H1 (cell line): ENCODE measurements around the gene CNKSR2. TPM values are rescaled to one million over a fixed set of nuclear protein-coding genes. Genes with fewer than 3 reads are reported as not detected.

Source experiments
- CTCF ChIA-PET: fragments of 300-600 bp; sonication (Branson Sonifier 250); formaldehyde crosslinking; loops from one replicate; lab custom pipeline; 2021; ENCODE audit not compliant: partially characterized antibody; lab: Charles Lee
- POLR2A ChIA-PET: fragments of 300-600 bp; sonication (Branson Sonifier 250); formaldehyde crosslinking; loops from one replicate; lab custom pipeline; 2021; ENCODE audit warnings: inconsistent platforms; ENCODE audit not compliant: partially characterized antibody; lab: Charles Lee
- DNase-seq, 2 experiments: peaks; one replicate each; pipeline versions ENCODE4 v3.0.0 to v3.0.0-alpha.2; 2010 to 2022; ENCODE audit warnings: low spot score in 2 of 2, low read depth in 1 of 2, mixed read lengths in 1 of 2
- FAIRE-seq: peaks from 2 replicates; lab custom pipeline; 2011; peaks lifted over from hg19 to GRCh38; lab: Jason Lieb, UNC
- H2AFZ ChIP-seq: 2 replicates; pipeline ENCODE4 v1.8.1; 2012; ENCODE audit warnings: low read length, inconsistent platforms
- H2AK5ac ChIP-seq: 2 replicates; pipeline ENCODE4 v1.6.1; 2013; ENCODE audit warnings: low read depth, low read length
- H2BK120ac ChIP-seq: replicated peaks from 2 replicates; pipeline ENCODE3; 2013; ENCODE audit warnings: low read depth, low read length, inconsistent platforms
- H2BK12ac ChIP-seq: 2 replicates; pipeline ENCODE4 v1.6.1; 2013; ENCODE audit warnings: low read depth, low read length
- H2BK15ac ChIP-seq: 2 replicates; pipeline ENCODE4 v1.6.1; 2013; ENCODE audit warnings: low read length
- H2BK20ac ChIP-seq: 2 replicates; pipeline ENCODE4 v1.6.1; 2013; ENCODE audit warnings: low read length
- H2BK5ac ChIP-seq: 2 replicates; pipeline ENCODE4 v1.6.1; 2013; ENCODE audit warnings: low read depth, low read length
- H3K14ac ChIP-seq: 2 replicates; pipeline ENCODE4 v1.6.1; 2013; ENCODE audit warnings: inconsistent platforms; ENCODE audit not compliant: insufficient read length
- H3K18ac ChIP-seq: 2 replicates; pipeline ENCODE4 v1.6.1; 2013; ENCODE audit warnings: low read length; ENCODE audit errors: extremely low read depth
- H3K23ac ChIP-seq: 2 replicates; pipeline ENCODE4 v1.6.1; 2013; ENCODE audit warnings: inconsistent platforms; ENCODE audit not compliant: insufficient read length
- H3K23me2 ChIP-seq: 2 replicates; pipeline ENCODE4 v1.6.1; 2013; ENCODE audit warnings: low read depth, low read length
- H3K27ac ChIP-seq: 2 replicates; pipeline ENCODE4 v1.6.1; 2011; ENCODE audit warnings: low read depth, low read length, inconsistent platforms
- H3K27me3 ChIP-seq, 4 experiments: replicated peaks in 1 of 4; 1 replicate in 1 of 4; 2 replicates in 3 of 4; pipeline versions ENCODE4 v1.6.1 to v1.8.1; 2011 to 2013; ENCODE audit warnings: low read length in 3 of 4, mild to moderate bottlenecking in 3 of 4, inconsistent platforms in 2 of 4, mixed read lengths in 2 of 4, moderate library complexity in 1 of 4; ENCODE audit not compliant: control insufficient read depth in 3 of 4, insufficient read depth in 3 of 4; ENCODE audit errors: extremely low read depth in 1 of 4
- H3K36me3 ChIP-seq, 4 experiments: 2 replicates each; pipeline versions ENCODE4 v1.6.1 to v1.8.1; 2011 to 2013; ENCODE audit warnings: mild to moderate bottlenecking in 4 of 4, low read length in 3 of 4, moderate library complexity in 2 of 4, control low read depth in 1 of 4, inconsistent platforms in 1 of 4; ENCODE audit not compliant: insufficient read depth in 4 of 4, control insufficient read depth in 2 of 4
- H3K4ac ChIP-seq: replicated peaks from 2 replicates; pipeline ENCODE3; 2013; ENCODE audit warnings: low read length, low read depth, mixed read lengths, inconsistent platforms; ENCODE audit not compliant: insufficient read length
- H3K4me1 ChIP-seq, 4 experiments: replicated peaks in 1 of 4; 1 replicate in 1 of 4; 2 replicates in 3 of 4; pipeline versions ENCODE4 v1.6.1 to v1.8.1; 2011 to 2013; ENCODE audit warnings: low read length in 3 of 4, inconsistent platforms in 2 of 4, mixed read lengths in 1 of 4; ENCODE audit not compliant: insufficient read depth in 4 of 4, control insufficient read depth in 3 of 4
- H3K4me2 ChIP-seq, 2 experiments: 2 replicates each; pipeline versions ENCODE4 v1.6.1 to v1.8.1; 2011 to 2013; ENCODE audit warnings: low read depth in 2 of 2, low read length in 2 of 2, control low read depth in 1 of 2, inconsistent platforms in 1 of 2, mild to moderate bottlenecking in 1 of 2; ENCODE audit not compliant: insufficient read depth in 1 of 2
- H3K4me3 ChIP-seq, 4 experiments: fragments of 200-600, 300-600 bp in 1 of 4; sonication (generic), shearing (Covaris generic), sonication (Bioruptor Twin) in 1 of 4; 2 replicates each; pipeline versions ENCODE4 v1.5.1 to v1.8.1; 2011 to 2016; ENCODE audit warnings: low read length in 4 of 4, low read depth in 3 of 4, control low read depth in 2 of 4, inconsistent platforms in 2 of 4, mild to moderate bottlenecking in 2 of 4, mixed read lengths in 1 of 4, moderate library complexity in 1 of 4; ENCODE audit not compliant: insufficient read depth in 2 of 4; ENCODE audit errors: extremely low read depth in 1 of 4
- H3K56ac ChIP-seq: replicated peaks from 2 replicates; pipeline ENCODE3; 2013; ENCODE audit warnings: low read depth, mild to moderate bottlenecking, mixed read lengths, low read length, inconsistent platforms; ENCODE audit not compliant: insufficient read length
- H3K79me1 ChIP-seq: 2 replicates; pipeline ENCODE4 v1.6.1; 2013; ENCODE audit warnings: low read depth, low read length, control low read depth
- H3K79me2 ChIP-seq, 2 experiments: 2 replicates each; pipeline versions ENCODE4 v1.6.1 to v1.8.1; 2012 to 2013; ENCODE audit warnings: low read length in 2 of 2, mild to moderate bottlenecking in 2 of 2, inconsistent platforms in 1 of 2; ENCODE audit not compliant: insufficient read depth in 2 of 2, control insufficient read depth in 1 of 2
- H3K9ac ChIP-seq, 4 experiments: replicated peaks in 1 of 4; 1 replicate in 1 of 4; 2 replicates in 3 of 4; pipeline versions ENCODE4 v1.6.1 to v1.8.1; 2011 to 2013; ENCODE audit warnings: low read depth in 3 of 4, low read length in 3 of 4, control low read depth in 2 of 4, mild to moderate bottlenecking in 2 of 4, moderate library complexity in 2 of 4, inconsistent platforms in 1 of 4; ENCODE audit errors: extremely low read depth in 1 of 4
- H3K9me3 ChIP-seq, 2 experiments: 2 replicates each; pipeline versions ENCODE4 v1.6.1 to v1.8.1; 2012 to 2013; ENCODE audit warnings: mild to moderate bottlenecking in 2 of 2, moderate library complexity in 2 of 2, control low read depth in 1 of 2, inconsistent platforms in 1 of 2, low read depth in 1 of 2, low read length in 1 of 2, mixed read lengths in 1 of 2; ENCODE audit not compliant: insufficient read depth in 2 of 2
- H4K20me1 ChIP-seq, 2 experiments: replicated peaks in 1 of 2; 2 replicates each; pipeline versions ENCODE3 to v1.8.1; 2011 to 2013; ENCODE audit warnings: inconsistent platforms in 2 of 2, low read length in 2 of 2, mild to moderate bottlenecking in 1 of 2; ENCODE audit not compliant: insufficient read depth in 2 of 2, control insufficient read depth in 1 of 2
- H4K5ac ChIP-seq: 2 replicates; pipeline ENCODE4 v1.6.1; 2013; ENCODE audit warnings: low read length, low read depth, mixed read lengths, inconsistent platforms; ENCODE audit not compliant: insufficient read length
- H4K8ac ChIP-seq: 2 replicates; pipeline ENCODE4 v1.8.0; 2013; ENCODE audit warnings: mild to moderate bottlenecking, moderate library complexity, low read length, inconsistent platforms; ENCODE audit not compliant: insufficient read depth; ENCODE audit errors: extremely low read depth
- H4K91ac ChIP-seq: replicated peaks from 2 replicates; pipeline ENCODE3; 2013; ENCODE audit warnings: low read length, mixed read lengths, inconsistent platforms; ENCODE audit not compliant: insufficient read length
- BRCA1 ChIP-seq: IDR thresholded peaks from 2 replicates; pipeline ENCODE4 v1.6.1; 2012; ENCODE audit warnings: low read depth, low read length, improper control_type of control experiment
- CBX5 ChIP-seq: fragments of 300-800, 300-1000 bp; sonication (generic); IDR thresholded peaks from 2 replicates; pipeline ENCODE4 v1.7.1; 2016; ENCODE audit warnings: antibody characterized with exemption, low read length, low read depth
- CEBPB ChIP-seq: IDR thresholded peaks from 2 replicates; pipeline ENCODE4 v1.6.1; 2012; ENCODE audit warnings: low read depth, low read length
- CHD1 ChIP-seq: IDR thresholded peaks from 2 replicates; pipeline ENCODE4 v1.6.1; 2012; ENCODE audit warnings: low read depth, low read length, improper control_type of control experiment
- EZH2 ChIP-seq: fragments of 200-600 bp; sonication (generic); IDR thresholded peaks from 2 replicates; pipeline ENCODE4 v1.7.1; 2012; ENCODE audit warnings: low read depth, mild to moderate bottlenecking, moderate library complexity, low read length, inconsistent platforms; ENCODE audit not compliant: severe bottlenecking
- HDAC2 ChIP-seq, 2 experiments: fragments of 300-600 bp in 1 of 2; sonication (generic) in 1 of 2; IDR thresholded peaks; 2 replicates each; pipeline ENCODE4 v1.6.1; 2011 to 2012; ENCODE audit warnings: low read depth in 2 of 2, low read length in 2 of 2, mild to moderate bottlenecking in 2 of 2, moderate library complexity in 2 of 2, borderline replicate concordance in 1 of 2, inconsistent platforms in 1 of 2
- KDM1A ChIP-seq: fragments of 200-600, 300-600 bp; sonication (generic); IDR thresholded peaks from 2 replicates; pipeline ENCODE4 v1.7.1; 2016; ENCODE audit warnings: mild to moderate bottlenecking, low read length, borderline replicate concordance
- KDM4A ChIP-seq: IDR thresholded peaks from one replicate; pipeline ENCODE4 v1.7.1; 2012; ENCODE audit warnings: low read depth, mild to moderate bottlenecking, moderate library complexity, low read length, inconsistent platforms; ENCODE audit not compliant: severe bottlenecking
- KDM5A ChIP-seq: fragments of 200-600 bp; IDR thresholded peaks from 2 replicates; pipeline ENCODE4 v1.7.1; 2012; ENCODE audit warnings: mild to moderate bottlenecking, low read length, inconsistent platforms, mixed read lengths
- MAFK ChIP-seq: IDR thresholded peaks from 2 replicates; pipeline ENCODE4 v1.6.1; 2012; ENCODE audit warnings: low read depth, mild to moderate bottlenecking, improper control_type of control experiment, low read length
- POLR2A ChIP-seq, 2 experiments: IDR thresholded peaks; 1 replicate in 1 of 2; 2 replicates in 1 of 2; pipeline ENCODE4 v1.6.1; 2011; ENCODE audit warnings: low read depth in 2 of 2, low read length in 2 of 2, mild to moderate bottlenecking in 2 of 2; ENCODE audit errors: control extremely low read depth in 1 of 2
- SP2 ChIP-seq: IDR thresholded peaks from 2 replicates; pipeline ENCODE4 v1.6.1; 2012; ENCODE audit warnings: mild to moderate bottlenecking, low read length, inconsistent platforms
- TAF7 ChIP-seq: optimal IDR thresholded peaks from 2 replicates; pipeline ENCODE3; 2011; ENCODE audit warnings: low read depth, mild to moderate bottlenecking, inconsistent platforms, low read length, moderate library complexity, borderline replicate concordance
- TBP ChIP-seq: IDR thresholded peaks from 2 replicates; pipeline ENCODE4 v1.6.1; 2011; ENCODE audit warnings: low read depth, low read length, improper control_type of control experiment
- WGBS, 2 experiments: shearing (Covaris generic) in 1 of 2; methylation state at CpG; one replicate each; pipeline versions ENCODE4 v1.1.6 to v1.1.7; 2013 to 2015; ENCODE audit warnings: low lambda C conversion rate in 2 of 2, mixed read lengths in 2 of 2, inconsistent platforms in 1 of 2, low coverage in 1 of 2, missing lambda C conversion rate in 1 of 2; ENCODE audit not compliant: insufficient replicate concordance in 2 of 2, insufficient coverage in 1 of 2, insufficient read length in 1 of 2; ENCODE audit errors: extremely low coverage in 1 of 2, missing lambda C conversion rate in 1 of 2; 5-methylcytosine and 5-hydroxymethylcytosine counted together
- polyA plus RNA-seq, 7 experiments: library from polyadenylated mRNA; depleted of rRNA in 3 of 7; stranded (reverse) in 5 of 7; unstranded in 2 of 7; fragments of >200 nt in 5 of 7; fragments of 200-250 nt in 2 of 7; gene quantifications; 1 replicate in 5 of 7; 2 replicates in 1 of 7; 4 replicates in 1 of 7; pipeline versions ENCODE4 v1.2.1 to v1.2.3, GENCODE V29; 2011 to 2013; ENCODE audit warnings: missing spikeins in 2 of 7, mixed read lengths in 2 of 7
- total RNA-seq: library from RNA; stranded (reverse); fragmentation: NEBNext Ultra II Directional; extraction: Animal tissue kit (Norgen Biotek cat#: 25700); gene quantifications from 2 replicates; pipeline ENCODE4 v1.2.1, GENCODE V29; 2021

Gene CNKSR2
- total and polyA plus RNA-seq, 2 of the 8 experiments (the other 6 are each of a cell fraction or from before 2014, with no cell fraction given): 5.5 to 16.3 TPM

- Histone ChIP-seq H2BK5ac (no peak overlapping the region), H2BK12ac (no peak overlapping the region), H4K8ac (no peak overlapping the region), H3K23ac (no peak overlapping the region), H3K79me2 (no peaks in the 10 kb centered on the region), H3K14ac (no peak overlapping the region), H4K20me1 (no peaks in the 10 kb centered on the region), H3K36me3 (no peaks in the 10 kb centered on the region; a peak in 1 of 8 replicates), H4K5ac (no peak overlapping the region), H3K4me1 (0 out of 7 replicates have a peak, but pooled peaks cover 0 to 2% (median 0%) of the 10 kb centered on the region in 4 experiments), H3K27me3 (no peaks in the 10 kb centered on the region), H3K23me2 (no peaks in the 10 kb centered on the region), H2BK20ac (no peak overlapping the region), H3K56ac (no peak overlapping the region), H2AK5ac (no peak overlapping the region), H3K18ac (no peak overlapping the region), H3K9ac (no peak overlapping the region), H3K79me1 (no peaks in the 10 kb centered on the region), H4K91ac (no peak overlapping the region), H2BK15ac (no peak overlapping the region), H3K27ac (no peak overlapping the region), H3K9me3 (no peaks in the 10 kb centered on the region), H3K4ac (no peak overlapping the region), H3K4me3 (no peak overlapping the region), H2BK120ac (no peak overlapping the region), H2AFZ (no peak overlapping the region), H3K4me2 (no peak overlapping the region)
- ChIA-PET CTCF (no interaction called here), POLR2A (no interaction called here)
- FAIRE-seq (no peak), DNase-seq (no peak)
- WGBS, 2 experiments: 100% methylated on average over 2 of the region's 2 CpGs; no CpG with 5 or more reads in 1 of the 2 experiments
- no peak for TF ChIP-seq EZH2
- TF ChIP-seq BRCA1: no peak
- TF ChIP-seq TBP: no peak
- TF ChIP-seq MAFK: no peak
- no peak for TF ChIP-seq CEBPB
- no peak for TF ChIP-seq KDM4A
- no peak for TF ChIP-seq SP2
- TF ChIP-seq KDM1A: no peak
- TF ChIP-seq CHD1: no peak
- no peak for TF ChIP-seq CBX5
- TF ChIP-seq TAF7: no peak
- no peak for TF ChIP-seq POLR2A (IDR thresholded peaks at IDR 0.05; ENCODE audit: control extremely low read depth in 1 of 2, low read depth in 2 of 2, low read length in 2 of 2)
- TF ChIP-seq HDAC2 (IDR thresholded peaks at IDR 0.05; ENCODE audit: borderline replicate concordance in 1 of 2, low read depth in 2 of 2, low read length in 2 of 2): no peak
- no peak for TF ChIP-seq KDM5A
Observed at GRCh38 chrX:21638311-21638710, 264.1 kb downstream of the CNKSR2 start.
